Activated CD4-positive, alpha-beta T cell treated with anti-CD3 and anti-CD28 coated beads, Interleukin-2, amount 50 U/mL, for 1 hour (primary cell): ENCODE measurements around the gene TENM4.
"Not testable (repeated sequence)": the region's sequence is repeated elsewhere in the genome, so short reads cannot be mapped to it uniquely, and the experiment has no call there.

Source experiments
- DNase-seq: peaks from one replicate; pipeline ENCODE4 v3.0.0-alpha.2; 2020

TENM4 gene

DNA sequence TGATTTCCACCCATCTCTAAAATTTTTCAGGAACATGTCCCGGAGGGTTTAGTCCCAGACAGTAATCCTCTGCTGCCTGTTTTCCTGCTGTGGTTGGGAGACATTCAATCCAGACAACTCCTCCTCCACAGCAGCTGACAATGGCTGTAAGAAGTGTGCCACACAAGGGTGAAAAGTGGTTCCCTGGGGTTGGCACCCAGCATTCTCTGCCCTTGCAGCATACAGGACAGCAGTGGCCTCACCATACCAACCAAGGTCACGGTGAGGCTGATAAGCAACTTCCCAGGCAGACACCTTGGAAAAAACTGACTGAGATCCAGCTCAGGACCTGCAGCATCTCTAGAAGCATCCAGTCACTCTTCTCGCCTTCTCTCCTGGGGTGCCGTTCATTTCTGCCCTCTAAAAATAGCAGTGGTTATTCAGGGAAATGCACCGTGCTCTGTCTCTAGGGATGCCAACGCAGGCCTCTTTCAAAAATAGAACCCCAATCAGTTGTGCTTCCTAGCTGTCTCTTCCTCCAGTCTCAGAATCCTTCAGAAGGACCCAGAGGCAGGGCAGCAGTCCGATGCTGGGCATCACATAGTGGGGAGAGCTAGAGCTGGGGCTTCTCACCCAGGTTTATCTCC, 241.0 kb downstream of the TENM4 start:
- no peak for DNase-seq

DNA sequence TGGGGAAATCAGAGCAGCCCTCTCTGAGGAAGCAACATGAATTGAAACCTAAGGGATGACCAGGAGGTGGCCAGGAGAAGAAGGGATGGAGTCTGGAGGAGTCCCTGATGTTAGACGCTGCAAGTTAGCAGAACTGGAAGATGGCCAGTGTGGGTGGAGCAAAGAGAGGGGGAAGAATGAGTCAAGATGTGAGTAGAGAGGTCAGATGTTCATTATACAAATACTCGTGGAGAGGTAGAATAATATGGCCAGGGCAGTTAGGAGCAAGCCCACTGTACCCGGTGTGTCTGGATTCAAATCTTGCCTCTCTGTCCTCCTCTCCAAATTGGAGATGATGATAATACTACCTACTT, 242.0 kb downstream of the TENM4 start:
- DNase-seq, result no peak

DNA sequence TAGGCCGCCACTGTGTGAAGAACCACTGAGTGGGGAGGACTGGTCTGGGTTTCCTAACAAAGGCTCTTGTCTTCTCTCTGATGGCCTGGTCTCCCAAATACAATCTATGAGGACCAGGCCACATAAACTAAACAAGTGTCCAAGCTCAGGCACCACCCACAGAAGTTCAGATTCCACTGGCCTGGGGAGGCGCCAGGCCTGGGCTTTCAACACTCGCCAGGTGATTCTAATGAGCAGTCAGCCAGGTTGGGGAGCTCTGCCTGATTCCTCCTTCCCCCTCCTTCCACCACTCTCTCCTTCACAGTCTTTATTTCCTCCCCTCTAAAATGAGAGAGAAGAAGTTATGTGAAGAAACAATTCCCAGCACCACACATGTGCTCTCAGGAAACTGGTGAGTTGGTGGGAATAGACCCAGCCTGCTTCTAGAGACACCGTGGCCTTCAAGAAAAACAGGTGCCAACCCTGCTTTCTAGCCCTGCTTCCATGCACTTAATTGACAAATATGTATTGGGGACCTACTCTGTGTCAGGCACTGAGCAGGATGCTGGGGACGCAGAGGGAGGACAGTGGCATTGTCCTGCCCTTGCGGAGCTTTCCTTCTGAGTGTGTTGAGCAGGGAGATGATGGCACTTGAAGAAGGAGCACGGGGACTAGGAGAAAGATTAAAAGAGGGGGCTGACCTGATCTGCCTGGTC, 242.5 kb downstream of the TENM4 start:
- no peak for DNase-seq

DNA sequence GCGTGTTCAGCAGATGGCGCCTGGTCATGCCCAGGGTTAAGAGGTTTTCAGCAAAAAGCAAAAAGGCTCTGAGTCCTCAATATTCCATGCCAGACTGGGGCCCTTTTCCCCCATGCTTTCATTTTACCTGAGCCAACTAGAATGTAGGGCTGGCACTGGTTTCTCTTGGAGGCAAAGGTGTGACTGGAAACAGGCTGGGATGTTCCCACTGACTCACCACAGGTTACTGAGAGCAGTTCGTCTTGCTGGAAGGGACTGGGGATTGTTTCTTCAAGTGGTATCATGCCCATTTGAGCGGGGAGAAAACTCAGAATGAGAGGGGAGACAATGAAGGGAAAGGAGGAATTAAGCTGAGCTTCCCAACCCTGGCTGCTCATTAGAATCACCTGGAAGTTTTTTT, 243.9 kb downstream of the TENM4 start:
- DNase-seq, result no peak

DNA sequence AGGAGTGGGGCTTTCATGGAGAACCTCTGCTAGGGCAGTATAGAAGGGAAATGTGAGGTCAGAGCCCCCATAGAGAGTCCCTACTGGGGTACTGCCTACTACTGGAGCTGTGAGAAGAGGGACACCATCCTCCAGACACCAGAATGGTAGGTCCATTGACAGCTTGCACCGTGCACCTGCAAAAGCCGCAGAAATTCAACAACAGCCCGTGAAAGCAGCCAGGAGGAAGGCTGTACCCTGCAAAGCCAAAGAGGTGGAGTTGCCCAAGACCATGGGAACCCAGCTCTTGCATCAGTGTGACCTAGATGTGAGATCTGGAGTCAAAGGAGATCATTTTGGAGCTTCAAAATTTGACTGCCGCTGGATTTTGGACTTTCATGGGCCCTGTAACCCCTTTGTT, 245.6 kb downstream of the TENM4 start:
- DNase-seq, result no peak

DNA sequence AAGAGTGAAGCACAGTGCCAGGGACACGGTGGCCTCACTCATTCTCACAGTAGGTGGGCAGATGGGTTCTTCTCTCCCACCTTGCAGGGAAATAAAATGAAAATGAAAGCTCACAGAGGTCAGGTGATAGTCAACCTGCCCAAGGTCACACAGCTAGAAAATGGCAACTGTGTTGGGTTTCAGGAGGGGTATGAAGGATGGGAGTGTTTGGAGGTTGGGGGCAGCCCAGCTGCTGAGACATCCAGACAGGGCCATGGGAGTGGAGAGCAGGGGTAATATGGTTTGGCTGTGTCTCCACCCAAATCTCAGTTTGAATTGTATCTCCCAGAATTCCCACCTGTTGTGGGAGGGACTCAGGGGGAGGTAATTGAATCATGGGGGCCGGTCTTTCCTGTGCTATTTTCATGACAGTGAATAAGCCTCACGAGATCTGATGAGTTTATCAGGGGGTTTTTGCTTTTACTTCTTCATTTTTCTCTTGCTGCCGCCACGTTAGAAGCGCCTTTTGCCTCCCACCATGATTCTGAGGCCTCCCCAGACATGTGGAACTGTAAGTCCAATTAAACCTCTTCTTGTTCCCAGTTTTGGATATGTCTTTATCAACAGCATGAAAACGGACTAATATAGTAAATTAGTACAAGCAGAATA, 247.0 kb downstream of the TENM4 start:
- DNase-seq, result no peak

DNA sequence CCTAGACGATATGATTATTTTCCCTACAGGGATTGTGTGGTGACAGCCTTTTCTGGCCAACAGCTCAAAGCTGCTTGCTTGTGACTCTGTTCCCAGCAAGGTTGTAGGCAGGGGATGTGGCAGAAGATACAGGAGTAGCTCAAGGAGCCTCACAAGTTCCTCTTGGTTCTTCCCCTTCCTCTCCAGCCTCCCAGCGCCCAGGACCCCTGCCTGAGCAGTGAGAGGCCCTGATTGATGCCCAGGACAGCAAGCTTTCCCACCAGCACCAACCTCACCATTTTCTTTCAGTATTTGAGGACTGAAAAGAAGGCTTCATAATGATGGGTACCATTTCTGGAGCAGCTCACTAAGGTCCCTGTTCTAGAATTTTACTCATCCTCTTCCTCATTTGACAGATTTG, 248.0 kb downstream of the TENM4 start:
- no peak for DNase-seq

DNA sequence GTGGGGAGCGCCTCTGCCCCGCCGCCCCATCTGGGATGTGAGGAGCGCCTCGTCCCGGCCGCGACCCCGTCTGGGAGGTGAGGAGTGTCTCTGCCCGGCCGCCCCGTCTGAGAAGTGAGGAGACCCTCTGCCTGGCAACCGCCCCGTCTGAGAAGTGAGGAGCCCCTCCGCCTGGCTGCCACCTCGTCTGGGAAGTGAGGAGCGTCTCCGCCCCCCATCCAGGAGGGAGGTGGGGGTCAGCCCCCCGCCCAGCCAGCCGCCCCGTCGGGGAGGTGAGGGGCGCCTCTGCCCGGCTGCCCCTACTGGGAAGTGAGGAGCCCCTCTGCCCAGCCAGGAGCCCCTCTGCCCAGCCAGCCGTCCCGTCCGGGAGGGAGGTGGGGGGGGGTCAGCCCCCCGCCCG, 249.1 kb downstream of the TENM4 start:
- not testable (repeated sequence) for DNase-seq

DNA sequence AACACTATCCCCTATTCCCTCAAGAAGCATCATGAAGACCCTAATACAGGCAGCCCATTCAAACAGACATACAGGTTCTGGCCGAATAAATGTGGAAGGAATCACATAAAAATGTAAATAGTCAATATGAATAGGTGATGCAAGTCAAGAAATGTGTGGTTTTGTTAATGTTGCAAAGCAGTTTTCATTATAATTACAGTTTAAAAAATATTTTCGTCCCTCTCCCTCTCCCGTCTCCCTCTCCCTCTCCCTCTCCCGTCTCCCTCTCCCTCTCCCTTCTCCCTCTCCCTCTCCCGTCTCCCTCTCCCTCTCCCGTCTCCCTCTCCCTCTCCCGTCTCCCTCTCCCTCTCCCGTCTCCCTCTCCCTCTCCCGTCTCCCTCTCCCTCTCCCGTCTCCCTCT, 250.3 kb downstream of the TENM4 start:
- DNase-seq, result not testable (repeated sequence)

DNA sequence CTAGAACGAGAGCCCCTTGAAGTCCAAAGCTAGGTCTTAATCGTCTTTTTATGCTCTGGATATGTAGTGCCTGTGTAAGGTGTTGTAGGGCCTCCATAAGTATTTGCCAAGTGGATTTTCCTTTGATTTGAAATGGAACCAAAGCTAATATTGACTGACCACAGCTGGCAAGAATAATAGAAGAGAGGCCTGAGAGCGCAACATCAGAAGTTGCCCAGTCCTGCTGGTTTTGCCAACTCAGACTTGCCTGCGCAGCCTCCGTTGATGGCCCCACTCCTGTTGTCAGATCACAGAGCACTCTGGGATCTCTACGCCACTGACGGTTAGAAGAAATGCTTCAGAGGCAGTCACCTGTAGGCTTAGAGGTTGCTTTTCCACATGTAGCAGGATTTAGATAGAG, 251.2 kb downstream of the TENM4 start:
- no peak for DNase-seq

DNA sequence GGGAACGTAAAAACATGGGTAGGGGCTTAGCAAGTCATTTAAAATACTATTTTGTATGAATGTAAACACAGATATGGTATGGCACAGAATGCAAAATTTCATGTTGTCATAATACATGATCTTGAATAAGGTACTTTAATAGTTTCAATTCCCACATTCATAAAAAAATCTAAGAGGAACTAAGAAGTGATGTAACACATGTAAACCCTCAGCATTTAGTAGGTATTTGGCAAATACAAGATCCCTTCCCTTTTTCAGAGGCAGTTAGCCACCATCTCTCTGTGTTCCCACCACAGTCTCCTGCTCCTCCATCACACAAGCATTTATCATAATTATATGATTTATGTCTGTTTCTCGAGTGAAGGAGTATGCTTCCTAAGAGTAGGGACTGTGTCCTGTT, 251.8 kb downstream of the TENM4 start:
- no peak for DNase-seq

DNA sequence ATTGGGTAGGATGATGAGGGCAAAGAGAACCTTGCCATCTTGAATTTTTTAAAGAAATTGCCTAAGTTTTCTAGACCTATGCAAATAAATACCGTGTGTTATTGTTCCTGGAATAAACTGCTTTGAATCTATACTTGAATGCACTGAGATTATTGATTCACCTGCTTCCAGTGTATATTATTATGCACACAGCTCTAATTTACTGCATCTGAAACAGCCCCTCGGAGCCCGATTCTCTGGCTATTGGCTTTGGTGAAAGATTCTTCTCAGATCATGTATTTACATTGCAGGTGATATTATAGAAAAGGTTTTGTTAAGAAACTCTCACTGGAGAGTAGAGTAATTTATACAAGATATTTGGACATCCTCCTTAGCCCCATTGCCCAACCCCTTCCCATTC, 254.2 kb downstream of the TENM4 start:
- no peak for DNase-seq

DNA sequence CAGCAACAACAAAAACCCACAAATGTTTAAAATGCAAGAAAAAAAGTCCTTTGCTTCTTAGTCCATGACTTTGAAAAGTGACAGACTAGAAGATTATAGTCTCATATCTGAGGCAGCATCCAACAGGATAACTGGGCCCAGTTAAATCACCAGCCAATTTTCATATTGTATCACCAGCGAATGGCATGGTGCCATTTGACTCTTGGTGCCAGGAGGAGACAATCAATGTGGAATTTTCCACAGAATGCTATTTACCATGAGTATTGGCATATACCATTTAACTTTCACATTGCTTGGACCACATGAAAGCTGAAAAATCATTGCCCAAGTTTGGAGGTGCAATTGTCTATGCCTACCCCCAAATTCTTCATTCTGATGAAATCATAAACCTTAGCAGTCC, 255.5 kb downstream of the TENM4 start:
- DNase-seq, result no peak

DNA sequence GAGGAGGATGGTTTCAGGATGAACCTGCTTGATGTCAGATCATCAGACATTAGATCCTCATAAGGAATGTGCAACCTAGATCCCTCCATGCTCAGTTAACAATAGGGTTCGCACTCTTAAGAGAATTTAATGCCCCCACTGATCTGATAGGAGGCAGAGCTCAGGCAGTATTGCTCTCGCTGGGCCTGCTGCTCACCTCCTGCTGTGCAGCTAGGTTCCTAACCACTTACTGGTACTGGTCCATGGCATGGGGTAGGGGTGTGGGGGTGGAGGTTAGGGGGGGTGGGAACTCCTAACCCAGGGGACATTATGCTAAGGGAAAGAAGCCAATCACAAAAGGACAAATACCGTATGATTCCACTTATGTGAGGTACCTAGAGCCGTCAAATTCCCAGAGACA, 256.5 kb downstream of the TENM4 start:
- no peak for DNase-seq

DNA sequence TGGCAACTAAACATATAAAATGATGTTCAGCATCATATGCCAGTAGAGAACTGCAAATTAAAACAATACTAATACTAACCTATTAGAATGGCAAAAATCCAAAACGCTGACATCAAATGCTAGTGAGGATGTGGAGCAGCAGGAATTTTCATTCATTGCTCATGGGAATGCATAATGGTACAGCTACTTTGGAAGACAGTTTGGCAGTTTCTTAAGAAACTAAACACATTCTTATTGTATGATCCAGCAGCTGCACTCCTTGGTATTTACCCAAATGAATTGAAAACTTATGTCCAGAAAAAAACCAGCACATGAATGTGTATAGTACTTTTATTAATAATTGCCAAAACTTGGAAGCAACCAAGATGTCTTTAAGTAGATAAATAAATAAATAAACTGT, 258.0 kb downstream of the TENM4 start:
- DNase-seq, result no peak

DNA sequence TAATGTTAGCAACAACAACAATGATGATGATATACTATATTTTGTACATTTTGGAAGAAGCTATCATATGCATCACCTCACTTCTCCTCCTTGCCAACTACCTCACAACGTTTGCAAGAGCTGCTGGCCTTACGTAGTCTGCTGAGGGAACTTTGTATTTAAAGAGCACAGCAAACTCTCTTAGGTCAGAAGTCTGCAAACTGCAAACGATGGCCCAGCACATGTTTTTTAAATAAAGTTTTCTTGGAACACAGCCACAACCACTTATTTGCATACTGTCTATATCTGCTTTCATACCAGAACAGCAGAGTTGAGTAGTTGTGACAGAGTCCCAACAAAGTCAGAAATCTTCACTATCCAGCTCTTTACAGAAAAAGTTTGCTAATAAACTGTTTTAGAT, 261.7 kb downstream of the TENM4 start:
- no peak for DNase-seq

DNA sequence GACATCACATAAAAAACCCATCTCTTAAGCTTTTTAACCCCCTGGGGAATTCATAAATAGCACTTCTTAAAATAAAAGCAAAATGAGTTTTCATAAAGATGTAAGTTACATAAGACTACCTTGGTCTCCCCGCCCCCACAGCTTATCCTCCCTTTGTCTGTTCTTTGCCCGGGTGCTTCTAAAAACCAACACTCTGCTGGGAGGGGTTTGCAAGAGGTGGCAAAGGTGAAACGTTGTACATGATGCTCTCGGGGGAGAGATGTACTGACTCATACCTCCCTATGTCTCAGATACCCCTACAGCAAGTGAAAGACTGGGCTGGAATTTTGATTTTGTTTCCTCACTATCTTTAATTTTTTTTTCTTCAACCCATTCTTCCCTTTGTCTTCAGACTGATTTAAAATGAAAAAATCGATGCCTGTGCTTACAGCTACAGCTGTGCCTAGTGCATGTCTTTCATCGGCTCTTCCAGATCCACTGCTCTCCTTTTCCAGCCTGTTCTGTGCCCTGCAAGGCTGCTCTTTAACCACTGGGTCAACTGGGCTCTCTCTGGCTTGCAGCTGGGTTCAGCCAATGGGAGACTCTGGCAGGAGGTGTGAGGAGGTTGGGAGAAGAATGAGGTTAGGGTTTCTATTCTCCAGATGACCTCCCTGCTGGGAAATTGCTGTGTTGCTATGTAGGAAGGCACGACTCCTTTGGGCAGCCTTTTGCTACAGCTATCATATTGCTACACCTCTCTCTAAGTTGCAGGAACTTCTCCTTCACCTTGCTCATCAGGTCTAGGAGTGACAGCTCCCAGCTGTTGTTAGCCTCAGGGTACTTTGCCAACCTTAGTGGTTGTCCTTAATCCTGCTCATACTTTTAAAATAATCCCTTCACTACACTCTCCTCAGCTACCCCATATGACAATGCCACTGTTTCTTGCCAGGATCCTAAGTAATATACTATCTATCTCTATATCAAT, 266.5 kb downstream of the TENM4 start:
- no peak for DNase-seq

DNA sequence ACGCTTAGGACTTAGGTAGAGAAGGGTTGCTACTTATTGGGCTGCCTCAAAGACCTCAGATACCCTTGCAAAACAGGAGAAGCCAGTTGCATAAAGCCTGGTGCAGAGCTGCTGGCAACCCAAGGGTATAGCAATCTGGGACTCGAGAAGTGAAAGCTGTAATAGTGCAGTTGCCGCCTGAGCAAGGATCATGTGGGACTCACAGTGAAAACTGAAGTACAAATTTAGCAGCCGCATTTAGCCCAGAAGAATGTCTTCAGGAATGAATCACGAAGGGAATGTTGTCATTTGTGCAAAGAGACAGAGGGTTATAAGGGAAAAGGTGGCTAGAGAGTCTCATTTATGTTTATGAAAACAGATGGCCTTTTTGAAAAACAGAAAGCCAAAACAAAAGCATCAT, 267.2 kb downstream of the TENM4 start:
- no peak for DNase-seq

DNA sequence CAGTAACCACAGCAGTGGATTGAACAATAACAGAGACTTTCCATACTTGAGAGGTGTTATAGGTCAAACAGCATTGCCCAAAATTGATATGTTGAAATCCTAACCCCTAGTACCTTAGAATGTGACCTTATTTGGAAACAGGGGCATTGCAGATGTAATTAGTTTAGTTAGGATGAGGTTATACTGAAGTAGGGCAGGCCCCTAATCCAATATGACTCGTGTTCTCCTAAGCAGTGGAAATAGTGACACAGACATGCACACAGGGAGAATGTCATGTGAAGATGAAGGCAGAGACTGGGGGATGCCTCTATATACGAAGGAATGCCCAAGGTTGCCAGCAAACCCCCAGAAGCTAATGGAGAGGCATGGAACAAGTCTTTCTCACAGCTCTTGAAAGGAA, 270.5 kb downstream of the TENM4 start:
- no peak for DNase-seq

DNA sequence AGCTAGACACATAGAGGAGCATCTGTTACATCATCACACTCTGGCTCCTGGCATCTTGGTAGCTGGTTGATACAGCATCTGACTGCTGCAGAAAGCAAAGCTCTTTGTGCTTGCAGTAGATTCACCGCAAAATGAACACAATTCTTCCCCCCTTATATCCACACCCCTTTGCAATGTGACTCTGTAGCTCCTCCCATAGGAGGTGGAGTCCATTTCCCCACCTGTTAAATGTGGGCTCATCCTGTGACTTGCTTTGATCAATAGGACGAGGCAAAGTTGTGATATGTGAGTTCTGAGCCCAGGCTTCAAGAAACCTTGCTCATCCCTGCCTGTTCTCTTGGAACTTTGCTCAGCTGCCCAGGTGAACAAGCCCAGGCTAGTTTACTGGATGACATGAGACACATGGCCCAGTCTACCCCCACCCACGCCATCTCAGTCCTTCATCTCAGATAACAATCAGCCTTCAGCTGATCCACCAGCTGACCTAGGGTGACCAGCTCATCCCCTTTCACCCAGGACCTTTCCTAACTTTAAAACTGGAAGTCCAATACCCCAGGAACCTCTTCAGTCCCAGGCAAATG, 272.2 kb downstream of the TENM4 start:
- DNase-seq, result no peak

DNA sequence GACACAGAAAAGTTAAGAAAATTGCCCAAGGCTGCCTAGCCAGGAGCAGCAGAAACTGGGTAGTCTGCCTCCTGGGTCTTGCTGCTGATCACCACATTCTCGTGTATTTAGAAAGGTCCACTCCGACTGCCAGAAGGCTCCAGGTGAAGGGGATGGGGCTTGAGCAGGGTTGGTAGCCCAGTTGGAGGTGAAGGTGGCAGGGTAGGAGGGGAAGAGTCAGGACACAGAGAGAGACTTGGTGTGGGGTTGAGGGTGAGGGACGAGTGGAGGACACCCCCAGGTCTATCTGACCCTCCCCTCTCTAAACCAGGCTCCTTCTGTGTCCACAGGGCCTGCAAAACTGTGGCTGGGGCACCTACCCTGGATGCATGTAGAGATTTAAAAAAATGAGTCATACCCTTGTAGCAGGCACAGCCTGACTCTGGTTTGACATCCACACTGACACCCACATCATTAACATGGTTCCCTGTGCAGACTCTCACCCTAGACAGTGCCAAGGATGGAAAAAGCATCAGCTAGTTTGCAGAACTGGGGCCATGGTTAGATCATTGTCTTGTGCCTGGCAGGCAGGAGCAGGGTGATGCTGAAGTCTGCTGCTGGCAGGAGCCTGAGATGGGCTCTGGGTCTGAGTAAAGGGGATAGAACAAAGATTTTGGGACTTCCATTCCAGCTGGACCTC, 273.2 kb downstream of the TENM4 start:
- no peak for DNase-seq

DNA sequence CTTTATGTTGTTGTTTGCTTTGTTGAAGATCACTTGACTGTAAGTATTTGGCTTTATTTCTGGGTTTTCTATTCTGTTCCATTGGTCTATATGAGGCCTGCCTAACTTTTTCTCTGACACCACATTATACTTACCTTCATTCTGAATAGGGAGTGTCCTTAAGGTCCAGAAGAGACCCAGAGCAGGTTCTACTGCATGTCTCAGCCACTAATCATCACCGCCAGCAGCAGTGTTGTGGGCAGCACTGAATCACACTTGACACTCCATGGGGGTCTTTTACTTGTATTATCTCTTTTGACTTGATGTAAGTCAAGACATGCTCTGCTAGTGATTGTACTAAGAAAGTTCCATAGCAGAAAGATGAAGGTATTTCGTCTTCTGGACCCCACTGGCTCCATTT, 274.9 kb downstream of the TENM4 start:
- no peak for DNase-seq
